Measurements from ENCODE around the gene RNF166. TPM values are rescaled to one million over a fixed set of nuclear protein-coding genes. Genes with fewer than 3 reads are reported as not detected.

RNF166 gene
- polyA plus RNA-seq, 1 donor from 2014 or later = 34.4 TPM

- TF ChIP-seq EZH2 (IDR thresholded peaks at IDR 0.05; ENCODE audit: borderline replicate concordance, insufficient read depth, low read length, poor library complexity, severe bottlenecking) (no peak), RAD21 (conservative IDR thresholded peaks at IDR 0.05) (no peak), EP300 (conservative IDR thresholded peaks at IDR 0.05; ENCODE audit: poor library complexity, severe bottlenecking) (no peak), TAF1 (IDR thresholded peaks at IDR 0.05; ENCODE audit: low read depth) (no peak), MXI1 (conservative IDR thresholded peaks at IDR 0.05; ENCODE audit: poor library complexity, severe bottlenecking) (no peak), SMC3 (conservative IDR thresholded peaks at IDR 0.05; ENCODE audit: poor library complexity) (no peak), POLR2AphosphoS5 (IDR thresholded peaks at IDR 0.05) (no peak)
- TF ChIP-seq, protein P1, sequence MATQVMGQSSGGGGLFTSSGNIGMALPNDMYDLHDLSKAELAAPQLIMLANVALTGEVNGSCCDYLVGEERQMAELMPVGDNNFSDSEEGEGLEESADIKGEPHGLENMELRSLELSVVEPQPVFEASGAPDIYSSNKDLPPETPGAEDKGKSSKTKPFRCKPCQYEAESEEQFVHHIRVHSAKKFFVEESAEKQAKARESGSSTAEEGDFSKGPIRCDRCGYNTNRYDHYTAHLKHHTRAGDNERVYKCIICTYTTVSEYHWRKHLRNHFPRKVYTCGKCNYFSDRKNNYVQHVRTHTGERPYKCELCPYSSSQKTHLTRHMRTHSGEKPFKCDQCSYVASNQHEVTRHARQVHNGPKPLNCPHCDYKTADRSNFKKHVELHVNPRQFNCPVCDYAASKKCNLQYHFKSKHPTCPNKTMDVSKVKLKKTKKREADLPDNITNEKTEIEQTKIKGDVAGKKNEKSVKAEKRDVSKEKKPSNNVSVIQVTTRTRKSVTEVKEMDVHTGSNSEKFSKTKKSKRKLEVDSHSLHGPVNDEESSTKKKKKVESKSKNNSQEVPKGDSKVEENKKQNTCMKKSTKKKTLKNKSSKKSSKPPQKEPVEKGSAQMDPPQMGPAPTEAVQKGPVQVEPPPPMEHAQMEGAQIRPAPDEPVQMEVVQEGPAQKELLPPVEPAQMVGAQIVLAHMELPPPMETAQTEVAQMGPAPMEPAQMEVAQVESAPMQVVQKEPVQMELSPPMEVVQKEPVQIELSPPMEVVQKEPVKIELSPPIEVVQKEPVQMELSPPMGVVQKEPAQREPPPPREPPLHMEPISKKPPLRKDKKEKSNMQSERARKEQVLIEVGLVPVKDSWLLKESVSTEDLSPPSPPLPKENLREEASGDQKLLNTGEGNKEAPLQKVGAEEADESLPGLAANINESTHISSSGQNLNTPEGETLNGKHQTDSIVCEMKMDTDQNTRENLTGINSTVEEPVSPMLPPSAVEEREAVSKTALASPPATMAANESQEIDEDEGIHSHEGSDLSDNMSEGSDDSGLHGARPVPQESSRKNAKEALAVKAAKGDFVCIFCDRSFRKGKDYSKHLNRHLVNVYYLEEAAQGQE (IDR thresholded peaks at IDR 0.05; ENCODE audit: borderline replicate concordance) = no peak
- TF ChIP-seq, protein P2, sequence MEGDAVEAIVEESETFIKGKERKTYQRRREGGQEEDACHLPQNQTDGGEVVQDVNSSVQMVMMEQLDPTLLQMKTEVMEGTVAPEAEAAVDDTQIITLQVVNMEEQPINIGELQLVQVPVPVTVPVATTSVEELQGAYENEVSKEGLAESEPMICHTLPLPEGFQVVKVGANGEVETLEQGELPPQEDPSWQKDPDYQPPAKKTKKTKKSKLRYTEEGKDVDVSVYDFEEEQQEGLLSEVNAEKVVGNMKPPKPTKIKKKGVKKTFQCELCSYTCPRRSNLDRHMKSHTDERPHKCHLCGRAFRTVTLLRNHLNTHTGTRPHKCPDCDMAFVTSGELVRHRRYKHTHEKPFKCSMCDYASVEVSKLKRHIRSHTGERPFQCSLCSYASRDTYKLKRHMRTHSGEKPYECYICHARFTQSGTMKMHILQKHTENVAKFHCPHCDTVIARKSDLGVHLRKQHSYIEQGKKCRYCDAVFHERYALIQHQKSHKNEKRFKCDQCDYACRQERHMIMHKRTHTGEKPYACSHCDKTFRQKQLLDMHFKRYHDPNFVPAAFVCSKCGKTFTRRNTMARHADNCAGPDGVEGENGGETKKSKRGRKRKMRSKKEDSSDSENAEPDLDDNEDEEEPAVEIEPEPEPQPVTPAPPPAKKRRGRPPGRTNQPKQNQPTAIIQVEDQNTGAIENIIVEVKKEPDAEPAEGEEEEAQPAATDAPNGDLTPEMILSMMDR (IDR thresholded peaks at IDR 0.05; ENCODE audit: poor library complexity, severe bottlenecking) = no peak
- H3K79me2 ChIP-seq (replicated peaks; ENCODE audit: insufficient read depth, low read length) = no peaks in the 10 kb centered on the region
- no peaks in the 10 kb centered on the region for H3F3A ChIP-seq (ENCODE audit: insufficient read depth, low read length, poor library complexity, severe bottlenecking)
- no peak overlapping the region for H3K4me3 ChIP-seq (ENCODE audit: low read length)
- H2AFZ ChIP-seq (ENCODE audit: low read depth, low read length) = no peak overlapping the region
- no peaks in the 10 kb centered on the region for H3K27me3 ChIP-seq (ENCODE audit: insufficient read depth, low read depth, low read length)
- no peaks in the 10 kb centered on the region for H3K36me3 ChIP-seq (ENCODE audit: insufficient read depth, low read length)
- H3K9me3 ChIP-seq (ENCODE audit: low read length) = no peaks in the 10 kb centered on the region
- H3K9me2 ChIP-seq (ENCODE audit: insufficient read depth, low read length) = no peaks in the 10 kb centered on the region
- H4K20me1 ChIP-seq (ENCODE audit: insufficient read depth) = no peaks in the 10 kb centered on the region
- H3K27ac ChIP-seq (ENCODE audit: low read length) = no peak overlapping the region
- no peak overlapping the region for H3K4me2 ChIP-seq (ENCODE audit: low read length)
- no peak overlapping the region for H3K9ac ChIP-seq (ENCODE audit: low read length)
These were observed 16.7 kb upstream of the RNF166 start for GRCh38 chr16:88722784-88723506.

DNA sequence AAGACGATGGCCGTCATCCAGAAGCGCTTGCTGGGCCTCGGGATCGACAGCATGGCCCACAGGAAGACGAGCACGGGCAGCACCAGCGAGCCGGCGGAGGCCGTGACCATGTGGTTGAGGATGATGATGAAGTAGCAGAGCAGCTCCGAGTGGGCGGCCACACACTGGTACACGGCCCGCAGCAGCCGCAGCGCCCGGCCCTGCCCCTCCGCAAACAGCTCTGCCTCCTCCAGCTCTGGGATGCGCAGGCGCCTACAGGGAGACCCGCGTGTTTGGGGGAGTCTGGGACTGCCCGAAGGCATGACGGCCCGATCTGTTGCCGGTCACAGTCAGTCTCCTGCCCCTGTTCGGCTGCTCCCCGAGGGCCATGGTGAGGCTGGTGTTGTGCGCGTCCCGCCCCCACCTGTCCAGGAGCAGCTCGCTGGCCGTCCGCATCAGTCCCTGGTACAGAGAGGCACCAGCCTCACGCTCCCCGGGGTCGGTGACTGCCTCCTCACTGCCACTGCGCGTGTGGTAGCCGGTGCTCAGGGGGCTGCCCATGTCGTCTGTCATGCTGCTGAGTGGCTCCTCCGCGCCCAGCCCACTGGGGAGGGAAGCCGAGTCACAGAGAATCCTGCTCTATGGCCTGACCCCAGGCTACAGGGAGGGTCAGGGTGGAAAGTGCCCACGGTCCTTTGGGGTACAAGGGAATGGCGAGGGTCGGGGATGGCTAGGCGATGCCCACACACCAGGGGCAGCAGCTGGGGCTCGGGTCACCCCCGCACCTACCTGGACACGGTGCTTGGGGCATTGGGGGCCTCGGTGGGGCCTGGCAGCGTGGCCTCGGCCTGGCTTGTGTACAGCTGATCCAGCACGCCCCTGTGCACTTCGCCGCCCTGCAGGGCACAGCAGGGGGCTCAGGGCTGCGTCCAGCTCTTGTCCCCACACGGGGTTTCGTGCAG lies 15.9 kb upstream of the RNF166 start:
- Histone ChIP-seq H3K4me3 (ENCODE audit: low read length) (no peak overlapping the region), H2AFZ (ENCODE audit: low read depth, low read length) (no peak overlapping the region), H3F3A (ENCODE audit: insufficient read depth, low read length, poor library complexity, severe bottlenecking) (no peaks in the 10 kb centered on the region), H3K36me3 (ENCODE audit: insufficient read depth, low read length) (no peaks in the 10 kb centered on the region), H3K9ac (ENCODE audit: low read length) (no peak overlapping the region), H4K20me1 (ENCODE audit: insufficient read depth) (no peaks in the 10 kb centered on the region), H3K27me3 (ENCODE audit: insufficient read depth, low read depth, low read length) (no peaks in the 10 kb centered on the region), H3K9me2 (ENCODE audit: insufficient read depth, low read length) (no peaks in the 10 kb centered on the region), H3K4me2 (ENCODE audit: low read length) (no peak overlapping the region), H3K9me3 (ENCODE audit: low read length) (no peaks in the 10 kb centered on the region), H3K27ac (ENCODE audit: low read length) (no peak overlapping the region), H3K79me2 (replicated peaks; ENCODE audit: insufficient read depth, low read length) (no peaks in the 10 kb centered on the region)
- TF ChIP-seq EP300 (conservative IDR thresholded peaks at IDR 0.05; ENCODE audit: poor library complexity, severe bottlenecking) (no peak), TAF1 (IDR thresholded peaks at IDR 0.05; ENCODE audit: low read depth) (no peak), EZH2 (IDR thresholded peaks at IDR 0.05; ENCODE audit: borderline replicate concordance, insufficient read depth, low read length, poor library complexity, severe bottlenecking) (no peak), SMC3 (conservative IDR thresholded peaks at IDR 0.05; ENCODE audit: poor library complexity) (no peak), RAD21 (conservative IDR thresholded peaks at IDR 0.05) (no peak), MXI1 (conservative IDR thresholded peaks at IDR 0.05; ENCODE audit: poor library complexity, severe bottlenecking) (no peak), POLR2AphosphoS5 (IDR thresholded peaks at IDR 0.05) (no peak)
- TF ChIP-seq, protein P1 (IDR thresholded peaks at IDR 0.05; ENCODE audit: borderline replicate concordance) = no peak
- TF ChIP-seq, protein P2 (IDR thresholded peaks at IDR 0.05; ENCODE audit: poor library complexity, severe bottlenecking) = no peak

All from neural cell (in vitro differentiated cells).